IMR-90 (cell line): ENCODE measurements around the gene COX4I1. TPM values are rescaled to one million over a fixed set of nuclear protein-coding genes. Genes with fewer than 3 reads are reported as not detected.

Experiments used
- ATAC-seq: fragments of 200-7000 bp; cut with Tn5 transposase; 2 replicates; pipeline ENCODE4 v1.9.1; 2020; ENCODE audit warnings: low read depth, mild to moderate bottlenecking, moderate library complexity
- BruUV-seq: library from RNA; stranded (reverse); fragments of 400-500 nt; replicated peaks from 2 replicates; lab custom pipeline; 2021; lab: Mats Ljungman, UMichigan
- CTCF ChIA-PET: fragments of 300-600 bp; formaldehyde crosslinking; extraction: SDS; loops from one replicate; lab custom pipeline; 2021; ENCODE audit warnings: antibody characterized with exemption; lab: Yijun Ruan, JAX
- POLR2A ChIA-PET: fragments of 300-600 bp; sonication (Branson Sonifier 250); formaldehyde crosslinking; loops from one replicate; lab custom pipeline; 2022; ENCODE audit warnings: antibody characterized with exemption; ENCODE audit not compliant: unreplicated experiment; lab: Charles Lee
- DNase-seq: peaks from one replicate; pipeline ENCODE4 v3.0.0; 2013
- H2AFZ ChIP-seq: replicated peaks from 2 replicates; pipeline ENCODE3; 2013; ENCODE audit warnings: low read length, mild to moderate bottlenecking; ENCODE audit not compliant: poor library complexity
- H2AK5ac ChIP-seq: 2 replicates; pipeline ENCODE4 v1.6.1; 2013; ENCODE audit warnings: low read depth, low read length, inconsistent platforms
- H2AK9ac ChIP-seq: replicated peaks from 2 replicates; pipeline ENCODE3; 2013; ENCODE audit warnings: mild to moderate bottlenecking, low read depth, low read length, moderate library complexity; ENCODE audit not compliant: poor library complexity
- H2BK120ac ChIP-seq: 2 replicates; pipeline ENCODE4 v1.6.1; 2013; ENCODE audit warnings: low read depth, low read length, inconsistent platforms
- H2BK15ac ChIP-seq: 3 replicates; pipeline ENCODE4 v1.6.1; 2013; ENCODE audit warnings: low read depth, low read length, inconsistent platforms
- H2BK20ac ChIP-seq: 2 replicates; pipeline ENCODE4 v1.6.1; 2013; ENCODE audit warnings: low read depth, mild to moderate bottlenecking, inconsistent platforms, low read length, moderate library complexity
- H2BK5ac ChIP-seq: 2 replicates; pipeline ENCODE4 v1.6.1; 2013; ENCODE audit warnings: mild to moderate bottlenecking, low read depth, low read length, inconsistent platforms; ENCODE audit not compliant: poor library complexity, severe bottlenecking
- H3K14ac ChIP-seq: replicated peaks from 2 replicates; pipeline ENCODE4 v1.6.1; 2013; ENCODE audit warnings: low read depth, low read length, inconsistent platforms
- H3K18ac ChIP-seq: 2 replicates; pipeline ENCODE4 v1.6.1; 2013; ENCODE audit warnings: low read depth, low read length, control low read depth
- H3K23ac ChIP-seq: 2 replicates; pipeline ENCODE4 v1.6.1; 2013; ENCODE audit warnings: low read depth, low read length, inconsistent platforms
- H3K27ac ChIP-seq: 2 replicates; pipeline ENCODE4 v1.5.1; 2013; ENCODE audit warnings: mild to moderate bottlenecking, control low read depth, low read length; ENCODE audit not compliant: insufficient read depth
- H3K27me3 ChIP-seq: 2 replicates; pipeline ENCODE4 v1.6.1; 2013; ENCODE audit warnings: low read length; ENCODE audit not compliant: control insufficient read depth, insufficient read depth
- H3K36me3 ChIP-seq: 2 replicates; pipeline ENCODE4 v1.6.1; 2013; ENCODE audit warnings: low read length, mixed read lengths; ENCODE audit not compliant: control insufficient read depth, insufficient read depth
- H3K4ac ChIP-seq: 2 replicates; pipeline ENCODE4 v1.6.1; 2013; ENCODE audit warnings: low read depth, low read length, inconsistent platforms
- H3K4me1 ChIP-seq: 2 replicates; pipeline ENCODE4 v1.6.1; 2013; ENCODE audit warnings: low read length, mixed read lengths; ENCODE audit not compliant: control insufficient read depth, insufficient read depth
- H3K4me2 ChIP-seq: 2 replicates; pipeline ENCODE4 v1.6.1; 2013; ENCODE audit warnings: low read depth, mild to moderate bottlenecking, control low read depth, low read length, moderate library complexity
- H3K4me3 ChIP-seq: 2 replicates; pipeline ENCODE4 v1.5.1; 2013; ENCODE audit warnings: low read depth, mild to moderate bottlenecking, control low read depth, low read length, moderate library complexity; ENCODE audit not compliant: insufficient read depth
- H3K56ac ChIP-seq: 2 replicates; pipeline ENCODE4 v1.6.1; 2013; ENCODE audit warnings: low read length, inconsistent platforms; ENCODE audit not compliant: insufficient read depth; ENCODE audit errors: extremely low read depth
- H3K79me1 ChIP-seq, 2 experiments: 2 replicates each; pipeline ENCODE4 v1.6.1; 2013; ENCODE audit warnings: low read length in 2 of 2, inconsistent platforms in 1 of 2, low read depth in 1 of 2
- H3K9ac ChIP-seq: 2 replicates; pipeline ENCODE4 v1.6.1; 2013; ENCODE audit warnings: low read depth, low read length, control low read depth
- H3K9me1 ChIP-seq: 2 replicates; pipeline ENCODE4 v1.6.1; 2013; ENCODE audit warnings: low read length, inconsistent platforms; ENCODE audit not compliant: insufficient read depth
- H3K9me3 ChIP-seq: 2 replicates; pipeline ENCODE4 v1.6.1; 2013; ENCODE audit warnings: low read length; ENCODE audit not compliant: control insufficient read depth, insufficient read depth
- H4K20me1 ChIP-seq: 2 replicates; pipeline ENCODE4 v1.6.1; 2013; ENCODE audit warnings: low read length, inconsistent platforms; ENCODE audit not compliant: insufficient read depth
- H4K5ac ChIP-seq: 2 replicates; pipeline ENCODE4 v1.6.1; 2013; ENCODE audit warnings: mild to moderate bottlenecking, low read depth, low read length, control low read depth
- H4K8ac ChIP-seq, 2 experiments: 2 replicates each; pipeline ENCODE4 v1.6.1; 2013; ENCODE audit warnings: low read depth in 2 of 2, low read length in 2 of 2, control low read depth in 1 of 2, inconsistent platforms in 1 of 2
- H4K91ac ChIP-seq: 2 replicates; pipeline ENCODE4 v1.6.1; 2013; ENCODE audit warnings: low read depth, low read length, inconsistent platforms; ENCODE audit not compliant: insufficient read depth
- BHLHE40 ChIP-seq: fragments of 150-350 bp; IDR thresholded peaks from 2 replicates; pipeline ENCODE4 v1.6.1; 2016; ENCODE audit warnings: mild to moderate bottlenecking, low read depth, low read length
- CEBPB ChIP-seq: IDR thresholded peaks from 2 replicates; pipeline ENCODE4 v1.6.1; 2012; ENCODE audit warnings: low read depth, low read length, improper control_type of control experiment
- CHD1 ChIP-seq: IDR thresholded peaks from 2 replicates; pipeline ENCODE4 v1.6.1; 2012; ENCODE audit warnings: low read depth, low read length, improper control_type of control experiment
- CTCF ChIP-seq: conservative IDR thresholded peaks from 2 replicates; pipeline ENCODE4 v1.5.1; 2012; ENCODE audit warnings: mild to moderate bottlenecking, low read depth, low read length, improper control_type of control experiment
- FOS ChIP-seq: fragments of 150-350 bp; IDR thresholded peaks from 2 replicates; pipeline ENCODE4 v1.6.1; 2016; ENCODE audit warnings: low read depth, low read length
- MAFK ChIP-seq: IDR thresholded peaks from 2 replicates; pipeline ENCODE4 v1.6.1; 2012; ENCODE audit warnings: low read depth, low read length, improper control_type of control experiment
- MXI1 ChIP-seq: IDR thresholded peaks from 2 replicates; pipeline ENCODE4 v1.6.1; 2012; ENCODE audit warnings: low read depth, mild to moderate bottlenecking, low read length, moderate library complexity, borderline replicate concordance
- NFE2L2 ChIP-seq: fragments of 150-350 bp; IDR thresholded peaks from 2 replicates; pipeline ENCODE4 v1.6.1; 2016; ENCODE audit warnings: low read depth, mild to moderate bottlenecking, low read length
- POLR2A ChIP-seq: IDR thresholded peaks from 2 replicates; pipeline ENCODE4 v1.6.1; 2012; ENCODE audit warnings: mild to moderate bottlenecking, low read depth, low read length
- RAD21 ChIP-seq: IDR thresholded peaks from 2 replicates; pipeline ENCODE4 v1.6.1; 2012; ENCODE audit warnings: low read length, improper control_type of control experiment
- RFX5 ChIP-seq: IDR thresholded peaks from 2 replicates; pipeline ENCODE4 v1.8.0; 2012; ENCODE audit warnings: low read depth, mild to moderate bottlenecking, low read length, moderate library complexity
- SMC3 ChIP-seq: fragments of 150-350 bp; IDR thresholded peaks from 2 replicates; pipeline ENCODE4 v1.6.1; 2016; ENCODE audit warnings: low read depth, mild to moderate bottlenecking, antibody characterized with exemption, low read length, moderate library complexity
- USF2 ChIP-seq: fragments of 150-350 bp; IDR thresholded peaks from 2 replicates; pipeline ENCODE4 v1.6.1; 2017; ENCODE audit warnings: mild to moderate bottlenecking, antibody characterized with exemption, low read length, low read depth
- WGBS, 2 experiments: methylation state at CpG; one replicate each; pipeline versions ENCODE4 v1.1.5 to v1.1.7; 2013; ENCODE audit warnings: missing lambda C conversion rate in 2 of 2; ENCODE audit not compliant: insufficient read length in 1 of 2; ENCODE audit errors: extremely low coverage in 2 of 2; 5-methylcytosine and 5-hydroxymethylcytosine counted together
- dilution Hi-C: fragments of 300-500 bp; cut with HindIII; formaldehyde crosslinking; loops from one replicate; pipeline ENCODE4 v1.14.3; 2018; ENCODE audit warnings: low sequenced_read_pairs; ENCODE audit not compliant: unreplicated experiment
- in situ Hi-C: fragments of 300-500 bp; cut with MboI; formaldehyde crosslinking; loops from 3 replicates; pipeline ENCODE4 v1.14.3; 2019; ENCODE audit warnings: low sequenced_read_pairs, inconsistent platforms, mixed read lengths
- intact Hi-C: fragments of 100-400 bp; cut with micrococcal nuclease; formaldehyde crosslinking; loops from 2 replicates; pipeline ENCODE4 v1.10.0; 2022
- polyA plus RNA-seq, 3 experiments: library from polyadenylated mRNA; depleted of rRNA; stranded (reverse); fragments of >200 nt; gene quantifications; 2 replicates each; pipeline ENCODE4 v1.2.3, GENCODE V29; 2012; ENCODE audit warnings: low replicate concordance in 1 of 3
- total RNA-seq: library from RNA; depleted of rRNA; stranded (reverse); fragments of >200 nt; gene quantifications from 2 replicates; pipeline ENCODE4 v1.2.3, GENCODE V29; 2012
- TF ChIP-seq, protein P1 (sequence below): fragments of 150-350 bp; IDR thresholded peaks from 2 replicates; pipeline ENCODE4 v1.6.1; 2016; ENCODE audit warnings: low read depth, mild to moderate bottlenecking, low read length, moderate library complexity, borderline replicate concordance

The COX4I1 gene
- total and polyA plus RNA-seq, 2 of the 4 experiments (the other 2 are of a cell fraction) = 397 to 700 TPM

DNA sequence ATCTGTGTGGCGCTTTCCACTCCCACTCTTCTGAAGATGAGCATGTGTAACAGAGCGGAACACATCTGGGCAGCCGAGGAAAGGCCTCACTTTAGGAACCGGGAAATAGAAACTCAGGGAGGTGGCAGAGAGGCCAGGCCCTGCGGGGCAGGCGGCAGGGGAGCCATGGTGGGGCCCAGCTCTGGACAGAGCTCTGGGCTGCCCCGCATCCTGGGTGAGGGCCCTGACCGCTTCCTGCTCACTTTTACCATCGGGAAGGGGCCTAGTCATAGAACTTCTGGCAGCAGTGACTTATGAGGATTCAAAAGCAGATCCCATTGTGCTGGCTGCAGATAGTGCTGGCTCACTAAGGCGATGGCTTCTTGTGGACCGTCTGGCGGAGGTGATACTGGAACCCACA is 22.6 kb downstream of the COX4I1 start:
- Histone ChIP-seq H4K20me1 (no peaks in the 10 kb centered on the region), H2AK9ac (no peak overlapping the region), H3K9me3 (no peaks in the 10 kb centered on the region), H3K36me3 (no peaks in the 10 kb centered on the region), H2AK5ac (no peak overlapping the region), H2BK15ac (no peak overlapping the region), H2AFZ (no peak overlapping the region), H2BK5ac (no peak overlapping the region), H3K9me1 (0 out of 2 replicates have a peak, but pooled peaks cover 6% of the 10 kb centered on the region), H2BK120ac (no peak overlapping the region), H4K8ac (no peak overlapping the region), H2BK20ac (no peak overlapping the region), H3K4ac (no peak overlapping the region), H3K4me1 (peaks cover 3% of the 10 kb centered on the region; the same call in 1 of the 2 replicates), H3K23ac (no peak overlapping the region), H3K4me2 (no peak overlapping the region), H3K4me3 (no peak overlapping the region), H3K27me3 (peaks cover 34% of the 10 kb centered on the region), H4K91ac (no peak overlapping the region), H3K14ac (no peak overlapping the region), H4K5ac (no peak overlapping the region), H3K9ac (no peak overlapping the region), H3K27ac (no peak overlapping the region), H3K56ac (no peak overlapping the region), H3K18ac (no peak overlapping the region; the same call in 1 of the 2 replicates), H3K79me1 (no peaks in the 10 kb centered on the region)
- WGBS, 2 experiments = 86% methylated on average over 4 of the region's 12 CpGs; no CpG with 5 or more reads in 1 of the 2 experiments
- intact Hi-C loops (loop anchor here (5.0 kb wide), 1 partner anchor 400 kb away; no protein-coding TSS in a partner anchor), dilution Hi-C loops (no loop called here), in situ Hi-C loops (loop anchor here (5.0 to 25.0 kb wide), 4 partner anchors 163 to 695 kb away; no protein-coding TSS in a partner anchor)
- POLR2A ChIA-PET = interaction anchor here (0.6 kb wide), 2 partner anchors 645 to 677 kb away, joined by 3 to 7 read pairs; no protein-coding TSS in a partner anchor
- BruUV-seq = no TSS peak
- DNase-seq = no peak
- no peak for ATAC-seq
- TF ChIP-seq CEBPB = no peak
- TF ChIP-seq CTCF = no peak
- TF ChIP-seq, protein P1, sequence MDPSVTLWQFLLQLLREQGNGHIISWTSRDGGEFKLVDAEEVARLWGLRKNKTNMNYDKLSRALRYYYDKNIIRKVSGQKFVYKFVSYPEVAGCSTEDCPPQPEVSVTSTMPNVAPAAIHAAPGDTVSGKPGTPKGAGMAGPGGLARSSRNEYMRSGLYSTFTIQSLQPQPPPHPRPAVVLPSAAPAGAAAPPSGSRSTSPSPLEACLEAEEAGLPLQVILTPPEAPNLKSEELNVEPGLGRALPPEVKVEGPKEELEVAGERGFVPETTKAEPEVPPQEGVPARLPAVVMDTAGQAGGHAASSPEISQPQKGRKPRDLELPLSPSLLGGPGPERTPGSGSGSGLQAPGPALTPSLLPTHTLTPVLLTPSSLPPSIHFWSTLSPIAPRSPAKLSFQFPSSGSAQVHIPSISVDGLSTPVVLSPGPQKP = no peak
- TF ChIP-seq RFX5 = no peak
- TF ChIP-seq NFE2L2 = no peak
- no peak for TF ChIP-seq CHD1
- no peak for TF ChIP-seq MXI1
- TF ChIP-seq FOS = no peak
- no peak for TF ChIP-seq USF2
- no peak for TF ChIP-seq SMC3
- no peak for TF ChIP-seq MAFK
- TF ChIP-seq RAD21 = no peak
- no peak for TF ChIP-seq BHLHE40
- TF ChIP-seq POLR2A = no peak
- CTCF ChIA-PET = interaction anchor here (0.6 to 2.8 kb wide), 14 partner anchors 9 to 242 kb away, joined by 3 to 19 read pairs (median 4); no protein-coding TSS in a partner anchor
